GM19455 (cell line): ENCODE results near the gene DNAH1.

Source experiments
- ATAC-seq: cut with Tn5 transposase; IDR thresholded peaks from one replicate; pipeline ENCODE4 v1.9.1; 2021; ENCODE audit not compliant: unreplicated experiment

The DNAH1 gene

GRCh38 chr3:52432225-52432624, 116.1 kb downstream of the DNAH1 start:
- ATAC-seq = no peak

- ATAC-seq = no peak
Measured at GRCh38 chr3:52432691-52433141, 116.6 kb downstream of the DNAH1 start.

GRCh38 chr3:52433328-52433995, 117.3 kb downstream of the DNAH1 start:
- ATAC-seq = no peak

GRCh38 chr3:52433996-52434479, 117.9 kb downstream of the DNAH1 start:
- ATAC-seq = no peak

GRCh38 chr3:52434491-52435115, 118.5 kb downstream of the DNAH1 start:
- ATAC-seq = no peak

GRCh38 chr3:52435246-52436101, 119.4 kb downstream of the DNAH1 start:
- no peak for ATAC-seq

- no peak for ATAC-seq
Measured at GRCh38 chr3:52436500-52437149, 120.5 kb downstream of the DNAH1 start.

GRCh38 chr3:52437326-52438103, 121.4 kb downstream of the DNAH1 start:
- ATAC-seq = no peak

GRCh38 chr3:52438104-52438376, 121.9 kb downstream of the DNAH1 start:
- no peak for ATAC-seq

- ATAC-seq = no peak
Measured at GRCh38 chr3:52438579-52439425, 122.7 kb downstream of the DNAH1 start.

- ATAC-seq = no peak
Measured at GRCh38 chr3:52439426-52440248, 123.5 kb downstream of the DNAH1 start.

- ATAC-seq = no peak
Measured at GRCh38 chr3:52440249-52440551, 124.1 kb downstream of the DNAH1 start.

- no peak for ATAC-seq
Measured at GRCh38 chr3:52440671-52441070, 124.6 kb downstream of the DNAH1 start.

GRCh38 chr3:52441091-52441771, 125.1 kb downstream of the DNAH1 start:
- no peak for ATAC-seq

- no peak for ATAC-seq
Measured at GRCh38 chr3:52441772-52442332, 125.7 kb downstream of the DNAH1 start.

- no peak for ATAC-seq
Measured at GRCh38 chr3:52442409-52443267, 126.5 kb downstream of the DNAH1 start.

- no peak for ATAC-seq
Measured at GRCh38 chr3:52443268-52443610, 127.1 kb downstream of the DNAH1 start.
